ENCODE measurements around the gene KRT28. TPM values are rescaled to one million over a fixed set of nuclear protein-coding genes. Genes with fewer than 3 reads are reported as not detected.
"Not testable (repeated sequence)": the region's sequence is repeated elsewhere in the genome, so short reads cannot be mapped to it uniquely, and the experiment has no call there.

Gene KRT28
- total and polyA plus RNA-seq, 8 donors = not detected

DNA sequence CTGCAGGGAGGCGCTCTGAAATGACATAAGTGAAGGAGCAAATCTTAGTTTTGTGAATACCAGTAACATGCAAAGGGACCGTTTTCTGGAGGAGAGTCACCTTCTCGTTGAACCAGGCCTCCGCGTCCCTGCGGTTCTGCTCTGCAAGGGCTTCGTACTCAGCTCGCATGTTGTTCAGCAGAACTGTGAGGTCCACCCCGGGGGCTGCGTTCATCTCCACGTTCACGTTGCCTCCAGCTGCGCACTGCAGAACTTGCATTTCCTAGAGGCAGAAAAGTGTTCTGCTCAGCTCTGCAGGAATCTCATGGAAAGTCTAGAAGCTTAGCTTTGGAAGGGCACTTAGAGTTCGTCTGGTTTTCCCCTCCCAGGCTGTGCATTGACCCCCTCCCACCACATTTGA is 48.7 kb downstream of the KRT28 start:
- DNase-seq = no peak
- Histone ChIP-seq H3K9me3 (peaks cover 0 to 4% (median 0%) of the 10 kb centered on the region in 4 donors), H3K27ac (no peak overlapping the region), H3K27me3 (peaks cover 0 to 23% (median 7%) of the 10 kb centered on the region in 3 donors), H3K36me3 (no peaks in the 10 kb centered on the region), H3K4me3 (no peak overlapping the region), H3K4me1 (no peaks in the 10 kb centered on the region)
- intact Hi-C loops (cut with DNase I; ENCODE audit: low total_unique reads) = no loop called here
- no peak for TF ChIP-seq POLR2AphosphoS5 (IDR thresholded peaks at IDR 0.05)
- TF ChIP-seq, protein P1, sequence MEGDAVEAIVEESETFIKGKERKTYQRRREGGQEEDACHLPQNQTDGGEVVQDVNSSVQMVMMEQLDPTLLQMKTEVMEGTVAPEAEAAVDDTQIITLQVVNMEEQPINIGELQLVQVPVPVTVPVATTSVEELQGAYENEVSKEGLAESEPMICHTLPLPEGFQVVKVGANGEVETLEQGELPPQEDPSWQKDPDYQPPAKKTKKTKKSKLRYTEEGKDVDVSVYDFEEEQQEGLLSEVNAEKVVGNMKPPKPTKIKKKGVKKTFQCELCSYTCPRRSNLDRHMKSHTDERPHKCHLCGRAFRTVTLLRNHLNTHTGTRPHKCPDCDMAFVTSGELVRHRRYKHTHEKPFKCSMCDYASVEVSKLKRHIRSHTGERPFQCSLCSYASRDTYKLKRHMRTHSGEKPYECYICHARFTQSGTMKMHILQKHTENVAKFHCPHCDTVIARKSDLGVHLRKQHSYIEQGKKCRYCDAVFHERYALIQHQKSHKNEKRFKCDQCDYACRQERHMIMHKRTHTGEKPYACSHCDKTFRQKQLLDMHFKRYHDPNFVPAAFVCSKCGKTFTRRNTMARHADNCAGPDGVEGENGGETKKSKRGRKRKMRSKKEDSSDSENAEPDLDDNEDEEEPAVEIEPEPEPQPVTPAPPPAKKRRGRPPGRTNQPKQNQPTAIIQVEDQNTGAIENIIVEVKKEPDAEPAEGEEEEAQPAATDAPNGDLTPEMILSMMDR (IDR thresholded peaks at IDR 0.05) = no peak
- no peak for TF ChIP-seq POLR2A (IDR thresholded peaks at IDR 0.05)
- no peak for TF ChIP-seq EP300 (IDR thresholded peaks at IDR 0.05)
- 84 to 90% (median 85%) methylated on average over 14 of the region's 14 CpGs for WGBS, 5 donors

DNA sequence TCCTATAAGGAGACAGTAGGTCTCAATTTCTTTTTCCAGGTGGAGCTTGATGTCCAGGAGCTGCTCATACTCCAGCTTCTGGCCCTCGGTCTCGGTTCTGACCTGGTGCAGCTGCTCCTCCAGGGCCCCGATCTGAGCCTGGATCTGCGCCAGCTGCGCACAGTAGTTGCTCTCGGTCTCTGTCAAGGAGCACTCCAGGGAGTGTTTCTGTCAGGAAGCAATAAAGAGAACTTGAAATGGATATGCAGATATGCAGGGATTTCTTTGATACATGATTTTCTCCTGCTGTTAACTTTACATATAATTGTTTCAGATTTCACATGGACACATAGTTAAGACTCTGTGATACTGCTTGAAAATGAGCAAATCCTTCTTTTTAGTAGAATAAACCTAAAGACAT is 49.4 kb downstream of the KRT28 start:
- intact Hi-C loops (cut with DNase I; ENCODE audit: low total_unique reads) = no loop called here
- Histone ChIP-seq H3K4me1 (no peaks in the 10 kb centered on the region), H3K9me3 (peaks cover 0 to 4% (median 0%) of the 10 kb centered on the region in 4 donors), H3K27ac (no peak overlapping the region), H3K36me3 (no peaks in the 10 kb centered on the region), H3K27me3 (peaks cover 0 to 26% (median 7%) of the 10 kb centered on the region in 3 donors), H3K4me3 (no peak overlapping the region)
- WGBS, 5 donors = 70 to 89% (median 86%) methylated on average over 6 of the region's 6 CpGs
- TF ChIP-seq, protein P1 (IDR thresholded peaks at IDR 0.05) = no peak
- no peak for TF ChIP-seq POLR2AphosphoS5 (IDR thresholded peaks at IDR 0.05)
- TF ChIP-seq EP300 (IDR thresholded peaks at IDR 0.05) = no peak
- TF ChIP-seq POLR2A (IDR thresholded peaks at IDR 0.05) = no peak
- no peak for DNase-seq

DNA sequence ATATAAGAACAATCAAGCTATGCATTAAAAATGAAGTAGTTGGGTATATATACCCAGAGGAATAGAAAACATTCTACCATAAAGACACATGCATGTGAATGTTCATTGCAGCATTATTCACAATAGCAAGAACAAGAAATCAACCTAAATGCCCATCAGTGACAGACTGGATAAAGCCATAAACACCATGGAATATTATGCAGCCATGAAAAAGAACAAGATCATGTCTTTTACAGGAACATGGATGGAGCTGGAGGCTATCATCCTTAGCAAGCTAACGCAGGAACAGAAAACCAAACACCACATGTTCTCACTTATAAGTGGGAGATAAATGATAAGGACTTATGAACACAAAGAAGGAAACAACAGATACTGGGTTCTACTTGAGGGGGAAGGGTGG is 51.1 kb downstream of the KRT28 start:
- H3K9me3 ChIP-seq; intact Hi-C loops (cut with DNase I; ENCODE audit: low total_unique reads); DNase-seq; H3K4me3 ChIP-seq; H3K4me1 ChIP-seq; H3K27ac ChIP-seq; H3K36me3 ChIP-seq: not testable (repeated sequence)
- 70 to 80% (median 76%) methylated on average over 1 of the region's 1 CpG for WGBS, 5 donors
- H3K27me3 ChIP-seq = peaks cover 0 to 39% (median 7%) of the 10 kb centered on the region in 3 donors

Other genes starting within 250 kb of the KRT28 start
- gene CCR7, start 234.5 kb downstream of the KRT28 start, total RNA-seq = 1 to 10 TPM in 1 of 5 donors, not detected in 4; 3.1 TPM
- 1 to 10 TPM in 1 of 3 donors, under 1 TPM in 1, not detected in 1; 0.92 to 1.4 TPM for gene CCR7, start 234.5 kb downstream of the KRT28 start, polyA plus RNA-seq
- 100 to 1,000 TPM in 3 of 5 donors, 10 to 100 TPM in 2; 27.5 to 125 (median 104) TPM for gene SMARCE1, start 152.1 kb downstream of the KRT28 start, total RNA-seq
- 10 to 100 TPM; 53.3 to 77.7 (median 61.8) TPM for gene SMARCE1, start 152.1 kb downstream of the KRT28 start, polyA plus RNA-seq
- gene KRT222, start 134.8 kb downstream of the KRT28 start, total RNA-seq = 1 to 10 TPM in 1 of 5 donors, not detected in 4; 2.8 TPM
- 1 to 10 TPM in 1 of 3 donors, under 1 TPM in 2; 0.33 to 1.1 (median 0.61) TPM for gene KRT222, start 134.8 kb downstream of the KRT28 start, polyA plus RNA-seq
- 1 to 10 TPM in 1 of 5 donors, under 1 TPM in 1, not detected in 3; 0.58 to 1.8 TPM for gene KRT24, start 96.2 kb downstream of the KRT28 start, total RNA-seq
- gene KRT24, start 96.2 kb downstream of the KRT28 start, polyA plus RNA-seq = 10 to 100 TPM in 1 of 3 donors, under 1 TPM in 1, not detected in 1; 0.56 to 30.4 TPM
- gene KRT25, start 44.6 kb downstream of the KRT28 start, total RNA-seq = not detected
- gene KRT25, start 44.6 kb downstream of the KRT28 start, polyA plus RNA-seq = not detected
- gene KRT26, start 27.8 kb downstream of the KRT28 start, total RNA-seq = not detected
- gene KRT26, start 27.8 kb downstream of the KRT28 start, polyA plus RNA-seq = not detected
- not detected for gene KRT27, start 17.4 kb downstream of the KRT28 start, total RNA-seq
- not detected for gene KRT27, start 17.4 kb downstream of the KRT28 start, polyA plus RNA-seq
- 10 to 100 TPM in 1 of 5 donors, 1 to 10 TPM in 3, under 1 TPM in 1; 0.58 to 25.4 (median 2.9) TPM for gene KRT10, start 22.7 kb upstream of the KRT28 start, total RNA-seq
- gene KRT10, start 22.7 kb upstream of the KRT28 start, polyA plus RNA-seq = 10 to 100 TPM; 46.1 to 49.0 (median 47.7) TPM
- gene KRT12, start 67.3 kb upstream of the KRT28 start, total RNA-seq = 10 to 100 TPM in 2 of 5 donors, 1 to 10 TPM in 1, not detected in 2; 1.1 to 57.6 (median 14.0) TPM
- gene KRT12, start 67.3 kb upstream of the KRT28 start, polyA plus RNA-seq = under 1 TPM in 1 of 3 donors, not detected in 2; 0.61 TPM
- gene KRT20, start 85.3 kb upstream of the KRT28 start, total RNA-seq = 100 to 1,000 TPM in 2 of 5 donors, 10 to 100 TPM in 1, not detected in 2; 72.0 to 121 (median 101) TPM
- 100 to 1,000 TPM in 1 of 3 donors, 1 to 10 TPM in 2; 3.9 to 370 (median 4.4) TPM for gene KRT20, start 85.3 kb upstream of the KRT28 start, polyA plus RNA-seq
- gene KRT23, start 137.7 kb upstream of the KRT28 start, total RNA-seq = not detected
- gene KRT23, start 137.7 kb upstream of the KRT28 start, polyA plus RNA-seq = 1 to 10 TPM in 2 of 3 donors, not detected in 1; 1.1 to 2.6 TPM
- not detected for gene KRT39, start 167.0 kb upstream of the KRT28 start, total RNA-seq
- not detected for gene KRT39, start 167.0 kb upstream of the KRT28 start, polyA plus RNA-seq
- gene KRT40, start 184.4 kb upstream of the KRT28 start, total RNA-seq = not detected
- under 1 TPM in 1 of 3 donors, not detected in 2; 0.10 TPM for gene KRT40, start 184.4 kb upstream of the KRT28 start, polyA plus RNA-seq
- gene KRTAP3-3, start 194.2 kb upstream of the KRT28 start, total RNA-seq = not detected
- gene KRTAP3-3, start 194.2 kb upstream of the KRT28 start, polyA plus RNA-seq = not detected
- gene KRTAP3-2, start 199.9 kb upstream of the KRT28 start, total RNA-seq = not detected
- gene KRTAP3-2, start 199.9 kb upstream of the KRT28 start, polyA plus RNA-seq = not detected
- gene KRTAP3-1, start 209.2 kb upstream of the KRT28 start, total RNA-seq = not detected
- not detected for gene KRTAP3-1, start 209.2 kb upstream of the KRT28 start, polyA plus RNA-seq
- not detected for gene KRTAP1-5, start 227.2 kb upstream of the KRT28 start, total RNA-seq
- gene KRTAP1-5, start 227.2 kb upstream of the KRT28 start, polyA plus RNA-seq = not detected
- gene KRTAP1-4, start 230.2 kb upstream of the KRT28 start, total RNA-seq = not detected
- not detected for gene KRTAP1-4, start 230.2 kb upstream of the KRT28 start, polyA plus RNA-seq
- gene KRTAP1-3, start 234.9 kb upstream of the KRT28 start, total RNA-seq = not detected
- gene KRTAP1-3, start 234.9 kb upstream of the KRT28 start, polyA plus RNA-seq = not detected
- not detected for gene KRTAP1-1, start 241.5 kb upstream of the KRT28 start, total RNA-seq
- gene KRTAP1-1, start 241.5 kb upstream of the KRT28 start, polyA plus RNA-seq = not detected
- not detected for gene KRTAP2-1, start 247.4 kb upstream of the KRT28 start, total RNA-seq
- not detected for gene KRTAP2-1, start 247.4 kb upstream of the KRT28 start, polyA plus RNA-seq

Data from stomach (tissue), 9 donors.